Ishikawa (cell line): ENCODE measurements around the gene NIPAL4.

Experiments
- CEBPB ChIP-seq: IDR thresholded peaks from 2 replicates; pipeline ENCODE4 v1.6.1; 2012
- CREB1 ChIP-seq: IDR thresholded peaks from 2 replicates; pipeline ENCODE4 v1.6.1; 2012; ENCODE audit warnings: low read depth
- EGR1 ChIP-seq: IDR thresholded peaks from 2 replicates; pipeline ENCODE4 v1.6.1; 2012
- EP300 ChIP-seq: IDR thresholded peaks from 2 replicates; pipeline ENCODE4 v1.6.1; 2012; ENCODE audit warnings: borderline replicate concordance
- FOXM1 ChIP-seq: IDR thresholded peaks from 2 replicates; pipeline ENCODE4 v1.6.1; 2012; ENCODE audit warnings: low read depth, borderline replicate concordance
- MAX ChIP-seq: IDR thresholded peaks from 2 replicates; pipeline ENCODE4 v1.6.1; 2012
- RAD21 ChIP-seq: IDR thresholded peaks from 2 replicates; pipeline ENCODE4 v1.6.1; 2012; ENCODE audit warnings: low read depth
- REST ChIP-seq: IDR thresholded peaks from 2 replicates; pipeline ENCODE4 v1.6.1; 2012; ENCODE audit warnings: low read depth, mild to moderate bottlenecking
- TAF1 ChIP-seq: IDR thresholded peaks from 2 replicates; pipeline ENCODE4 v1.6.1; 2012; ENCODE audit warnings: low read depth, mild to moderate bottlenecking
- TCF12 ChIP-seq: IDR thresholded peaks from 2 replicates; pipeline ENCODE4 v1.6.1; 2012; ENCODE audit warnings: low read depth
- TEAD4 ChIP-seq: IDR thresholded peaks from 2 replicates; pipeline ENCODE4 v1.6.1; 2012
- USF1 ChIP-seq: IDR thresholded peaks from 2 replicates; pipeline ENCODE4 v1.6.1; 2012
- YY1 ChIP-seq: IDR thresholded peaks from 2 replicates; pipeline ENCODE4 v1.6.1; 2012; ENCODE audit warnings: low read depth
- ZBTB7A ChIP-seq: IDR thresholded peaks from 2 replicates; pipeline ENCODE4 v1.6.1; 2012; ENCODE audit warnings: low read depth

GRCh38 chr5:157486861-157487260, 26.8 kb downstream of the NIPAL4 start:
- TF ChIP-seq CEBPB = no peak
- no peak for TF ChIP-seq TAF1
- TF ChIP-seq RAD21 = no peak
- TF ChIP-seq FOXM1 = no peak
- TF ChIP-seq TEAD4 = no peak
- no peak for TF ChIP-seq YY1
- no peak for TF ChIP-seq EP300
- no peak for TF ChIP-seq MAX
- TF ChIP-seq REST = no peak
- TF ChIP-seq ZBTB7A = no peak
- no peak for TF ChIP-seq TCF12
- no peak for TF ChIP-seq EGR1
- no peak for TF ChIP-seq CREB1
- no peak for TF ChIP-seq USF1
